A549 (cell line): Measurements from ENCODE around the gene TPP2.

Source experiments
- BHLHE40 ChIP-seq: IDR thresholded peaks from 2 replicates; pipeline ENCODE4 v1.6.1; 2012; ENCODE audit warnings: low read depth, low read length, inconsistent platforms
- EP300 ChIP-seq, 2 experiments: fragments of >200 bp; sonication (Bioruptor Twin); formaldehyde crosslinking; IDR thresholded peaks; 2 replicates in 1 of 2; 3 replicates in 1 of 2; pipeline ENCODE4 v1.6.1; 2016 to 2017
- HOXB13 ChIP-seq: fragments of 250-450 bp; sonication (Bioruptor Pico); IDR thresholded peaks from 2 replicates; pipeline ENCODE4 v1.5.0; 2020; ENCODE audit warnings: low read depth, mild to moderate bottlenecking, moderate library complexity
- JUN ChIP-seq, 2 experiments: fragments of >200 bp; sonication (Bioruptor Twin); formaldehyde crosslinking; IDR thresholded peaks; 2 replicates in 1 of 2; 3 replicates in 1 of 2; pipeline ENCODE4 v1.6.1; 2016 to 2017
- KDM5A ChIP-seq: fragments of 200-600 bp; sonication (generic); IDR thresholded peaks from 2 replicates; pipeline ENCODE4 v1.6.1; 2016; ENCODE audit warnings: antibody characterized with exemption, mild to moderate bottlenecking
- MAZ ChIP-seq: fragments of 150-350 bp; IDR thresholded peaks from 2 replicates; pipeline ENCODE4 v1.6.1; 2014; ENCODE audit warnings: antibody characterized with exemption, low read depth, low read length, borderline replicate concordance
- NFE2L2 ChIP-seq: fragments of 150-350 bp; conservative IDR thresholded peaks from 2 replicates; pipeline ENCODE4 v1.6.1; 2014; ENCODE audit warnings: low read length
- POLR2A ChIP-seq: IDR thresholded peaks from 2 replicates; pipeline ENCODE4 v1.6.1; 2012; ENCODE audit warnings: mild to moderate bottlenecking, low read length
- RNF2 ChIP-seq: fragments of 200-600 bp; sonication (generic); IDR thresholded peaks from 2 replicates; pipeline ENCODE4 v1.6.1; 2016; ENCODE audit warnings: low read depth, mild to moderate bottlenecking, antibody characterized with exemption, moderate library complexity, borderline replicate concordance
- ZFP36 ChIP-seq: fragments of 450-650 bp; IDR thresholded peaks from 2 replicates; pipeline ENCODE4 v1.6.1; 2014; ENCODE audit warnings: borderline replicate concordance; ENCODE audit not compliant: partially characterized antibody
- ZNF302 ChIP-seq: fragments of 250-450 bp; sonication (Bioruptor Pico); IDR thresholded peaks from 2 replicates; pipeline ENCODE4 v1.9.0; 2021; ENCODE audit warnings: inconsistent platforms, mild to moderate bottlenecking, moderate library complexity
- TF ChIP-seq, protein P1 (sequence below): fragments of >200 bp; sonication (Bioruptor Twin); formaldehyde crosslinking; IDR thresholded peaks from 3 replicates; pipeline ENCODE4 v1.5.1; 2016
- TF ChIP-seq, protein P2 (sequence below): fragments of 200-600 bp; sonication (generic); IDR thresholded peaks from 2 replicates; pipeline ENCODE4 v1.6.1; 2016; ENCODE audit warnings: antibody characterized with exemption, mild to moderate bottlenecking, moderate library complexity

DNA sequence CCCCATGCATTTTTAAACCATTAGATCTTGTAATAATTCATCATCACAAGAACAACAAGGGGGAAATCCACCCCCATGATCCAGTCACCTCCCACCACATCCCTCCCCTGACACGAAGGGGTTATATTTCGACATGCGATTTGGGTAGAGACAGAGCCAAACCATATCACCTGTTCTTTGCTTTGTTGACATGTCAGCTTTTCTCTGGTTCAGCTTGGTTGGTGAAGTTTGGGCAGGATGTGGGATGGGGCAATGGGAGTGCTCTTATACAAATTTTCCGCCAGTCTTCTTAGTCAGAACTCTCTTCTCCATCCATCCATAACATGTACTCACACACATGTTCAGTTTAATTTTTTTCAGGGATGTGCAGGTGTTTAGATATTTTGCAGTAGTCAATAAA is 12.9 kb downstream of the TPP2 start:
- no peak for TF ChIP-seq BHLHE40
- no peak for TF ChIP-seq NFE2L2
- TF ChIP-seq, protein P1, sequence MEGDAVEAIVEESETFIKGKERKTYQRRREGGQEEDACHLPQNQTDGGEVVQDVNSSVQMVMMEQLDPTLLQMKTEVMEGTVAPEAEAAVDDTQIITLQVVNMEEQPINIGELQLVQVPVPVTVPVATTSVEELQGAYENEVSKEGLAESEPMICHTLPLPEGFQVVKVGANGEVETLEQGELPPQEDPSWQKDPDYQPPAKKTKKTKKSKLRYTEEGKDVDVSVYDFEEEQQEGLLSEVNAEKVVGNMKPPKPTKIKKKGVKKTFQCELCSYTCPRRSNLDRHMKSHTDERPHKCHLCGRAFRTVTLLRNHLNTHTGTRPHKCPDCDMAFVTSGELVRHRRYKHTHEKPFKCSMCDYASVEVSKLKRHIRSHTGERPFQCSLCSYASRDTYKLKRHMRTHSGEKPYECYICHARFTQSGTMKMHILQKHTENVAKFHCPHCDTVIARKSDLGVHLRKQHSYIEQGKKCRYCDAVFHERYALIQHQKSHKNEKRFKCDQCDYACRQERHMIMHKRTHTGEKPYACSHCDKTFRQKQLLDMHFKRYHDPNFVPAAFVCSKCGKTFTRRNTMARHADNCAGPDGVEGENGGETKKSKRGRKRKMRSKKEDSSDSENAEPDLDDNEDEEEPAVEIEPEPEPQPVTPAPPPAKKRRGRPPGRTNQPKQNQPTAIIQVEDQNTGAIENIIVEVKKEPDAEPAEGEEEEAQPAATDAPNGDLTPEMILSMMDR, result no peak
- TF ChIP-seq, protein P2, sequence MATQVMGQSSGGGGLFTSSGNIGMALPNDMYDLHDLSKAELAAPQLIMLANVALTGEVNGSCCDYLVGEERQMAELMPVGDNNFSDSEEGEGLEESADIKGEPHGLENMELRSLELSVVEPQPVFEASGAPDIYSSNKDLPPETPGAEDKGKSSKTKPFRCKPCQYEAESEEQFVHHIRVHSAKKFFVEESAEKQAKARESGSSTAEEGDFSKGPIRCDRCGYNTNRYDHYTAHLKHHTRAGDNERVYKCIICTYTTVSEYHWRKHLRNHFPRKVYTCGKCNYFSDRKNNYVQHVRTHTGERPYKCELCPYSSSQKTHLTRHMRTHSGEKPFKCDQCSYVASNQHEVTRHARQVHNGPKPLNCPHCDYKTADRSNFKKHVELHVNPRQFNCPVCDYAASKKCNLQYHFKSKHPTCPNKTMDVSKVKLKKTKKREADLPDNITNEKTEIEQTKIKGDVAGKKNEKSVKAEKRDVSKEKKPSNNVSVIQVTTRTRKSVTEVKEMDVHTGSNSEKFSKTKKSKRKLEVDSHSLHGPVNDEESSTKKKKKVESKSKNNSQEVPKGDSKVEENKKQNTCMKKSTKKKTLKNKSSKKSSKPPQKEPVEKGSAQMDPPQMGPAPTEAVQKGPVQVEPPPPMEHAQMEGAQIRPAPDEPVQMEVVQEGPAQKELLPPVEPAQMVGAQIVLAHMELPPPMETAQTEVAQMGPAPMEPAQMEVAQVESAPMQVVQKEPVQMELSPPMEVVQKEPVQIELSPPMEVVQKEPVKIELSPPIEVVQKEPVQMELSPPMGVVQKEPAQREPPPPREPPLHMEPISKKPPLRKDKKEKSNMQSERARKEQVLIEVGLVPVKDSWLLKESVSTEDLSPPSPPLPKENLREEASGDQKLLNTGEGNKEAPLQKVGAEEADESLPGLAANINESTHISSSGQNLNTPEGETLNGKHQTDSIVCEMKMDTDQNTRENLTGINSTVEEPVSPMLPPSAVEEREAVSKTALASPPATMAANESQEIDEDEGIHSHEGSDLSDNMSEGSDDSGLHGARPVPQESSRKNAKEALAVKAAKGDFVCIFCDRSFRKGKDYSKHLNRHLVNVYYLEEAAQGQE, result no peak
- no peak for TF ChIP-seq ZFP36
- TF ChIP-seq HOXB13 (CRISPR knock-in tag), result no peak
- TF ChIP-seq ZNF302 (CRISPR knock-in tag), result no peak
- TF ChIP-seq EP300 (IDR thresholded peaks at IDR 0.05), result no peak
- TF ChIP-seq KDM5A, result no peak
- no peak for TF ChIP-seq RNF2
- TF ChIP-seq MAZ, result no peak
- TF ChIP-seq JUN (IDR thresholded peaks at IDR 0.05), result no peak
- no peak for TF ChIP-seq POLR2A
